ENCODE results near the gene SLC9A3. TPM values are rescaled to one million over a fixed set of nuclear protein-coding genes. Genes with fewer than 3 reads are reported as not detected.

Gene SLC9A3
- total and polyA plus RNA-seq, 2 experiments from 2014 or later = 1.2 to 1.7 TPM

DNA sequence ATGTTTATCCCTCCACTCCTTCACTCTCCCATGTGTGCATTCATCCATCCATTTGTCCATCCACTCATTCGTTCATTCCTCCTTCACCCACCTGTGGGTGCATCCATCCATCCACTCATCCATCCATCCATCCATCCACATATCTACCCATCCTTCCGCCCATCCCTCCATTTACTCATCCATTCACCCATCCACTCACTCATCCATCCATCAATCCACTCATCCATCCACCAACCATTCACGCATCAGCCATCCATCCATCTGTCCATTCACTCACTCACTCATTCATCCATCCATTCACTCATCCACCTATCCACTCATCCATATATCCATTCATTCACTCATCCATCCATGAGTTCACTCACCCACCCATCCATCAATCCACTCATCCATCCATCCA lies 7.3 kb downstream of the SLC9A3 start:
- Histone ChIP-seq H3K27me3 (replicated peaks; ENCODE audit: insufficient read depth) (peaks cover 36% of the 10 kb centered on the region), H3F3A (ENCODE audit: insufficient read depth) (no peaks in the 10 kb centered on the region), H3K79me2 (ENCODE audit: insufficient read depth) (no peaks in the 10 kb centered on the region), H3K4me3 (no peak overlapping the region), H3K27ac (no peak overlapping the region), H3K9me3 (ENCODE audit: low read depth) (no peaks in the 10 kb centered on the region), H3K4me1 (ENCODE audit: insufficient read depth) (no peaks in the 10 kb centered on the region), H3K4me2 (ENCODE audit: unreplicated experiment) (no peak overlapping the region), H3K9me2 (ENCODE audit: insufficient read depth) (no peaks in the 10 kb centered on the region), H4K20me1 (ENCODE audit: insufficient read depth) (no peaks in the 10 kb centered on the region), H3K9ac (no peak overlapping the region), H2AFZ (no peak overlapping the region), H3K36me3 (ENCODE audit: low read depth) (no peaks in the 10 kb centered on the region)
- TF ChIP-seq EZH2phosphoT487 (IDR thresholded peaks at IDR 0.05; ENCODE audit: insufficient read depth, low read depth) (no peak), EZH2 (IDR thresholded peaks at IDR 0.05; ENCODE audit: insufficient read depth, poor library complexity, severe bottlenecking) (no peak)
- 54 to 57% methylated on average over 3 of the region's 3 CpGs for WGBS, 2 experiments (ENCODE audit: low coverage in 1 of 2, low lambda C conversion rate in 2 of 2, missing lambda C conversion rate in 2 of 2)
- DNase-seq = no peak
- in situ Hi-C loops (cut with MboI) = no loop called here

DNA sequence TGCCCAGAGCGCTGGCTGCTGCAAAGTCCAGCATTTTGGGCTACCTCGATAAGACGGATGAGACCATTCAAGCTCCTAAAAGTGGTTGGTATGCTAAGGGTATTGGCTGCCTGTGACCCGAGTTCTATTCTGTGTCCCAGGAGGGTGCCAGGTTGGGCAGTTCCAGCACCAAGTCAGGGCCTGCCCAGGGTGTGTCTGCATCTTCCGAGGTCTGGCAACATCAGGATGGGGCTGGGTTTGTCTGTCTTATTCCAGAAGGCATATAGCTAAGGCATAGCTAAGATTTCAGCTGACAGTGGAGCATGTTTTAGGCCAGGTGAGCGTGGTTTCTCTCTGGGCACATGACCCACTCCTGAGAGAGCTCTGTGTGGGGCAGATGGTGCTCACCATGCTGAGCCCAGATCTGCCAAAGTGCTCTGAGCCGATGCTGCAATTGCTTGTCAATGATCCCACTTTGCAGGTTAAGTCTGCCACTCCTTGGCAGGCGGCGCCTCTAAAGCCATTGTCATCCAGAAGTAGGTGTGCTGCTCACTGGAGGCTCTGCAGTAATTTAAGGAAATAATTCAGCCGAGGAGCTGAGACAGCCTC lies 7.8 kb downstream of the SLC9A3 start:
- no peaks in the 10 kb centered on the region for H3K9me2 ChIP-seq (ENCODE audit: insufficient read depth)
- H3K27ac ChIP-seq = no peak overlapping the region
- H3K9me3 ChIP-seq (ENCODE audit: low read depth) = no peaks in the 10 kb centered on the region
- no peaks in the 10 kb centered on the region for H3F3A ChIP-seq (ENCODE audit: insufficient read depth)
- H3K9ac ChIP-seq = no peak overlapping the region
- no peak overlapping the region for H3K4me2 ChIP-seq (ENCODE audit: unreplicated experiment)
- no peak for TF ChIP-seq EZH2phosphoT487 (IDR thresholded peaks at IDR 0.05; ENCODE audit: insufficient read depth, low read depth)
- H3K4me3 ChIP-seq = no peak overlapping the region
- 51% methylated on average over 10 of the region's 10 CpGs for WGBS, 2 experiments (ENCODE audit: low coverage in 1 of 2, low lambda C conversion rate in 2 of 2, missing lambda C conversion rate in 2 of 2)
- no peaks in the 10 kb centered on the region for H3K36me3 ChIP-seq (ENCODE audit: low read depth)
- no peak overlapping the region for H2AFZ ChIP-seq
- no peaks in the 10 kb centered on the region for H3K79me2 ChIP-seq (ENCODE audit: insufficient read depth)
- no peaks in the 10 kb centered on the region for H4K20me1 ChIP-seq (ENCODE audit: insufficient read depth)
- no peaks in the 10 kb centered on the region for H3K4me1 ChIP-seq (ENCODE audit: insufficient read depth)
- in situ Hi-C loops (cut with MboI) = no loop called here
- DNase-seq = no peak
- peaks cover 31% of the 10 kb centered on the region for H3K27me3 ChIP-seq (replicated peaks; ENCODE audit: insufficient read depth)

DNA sequence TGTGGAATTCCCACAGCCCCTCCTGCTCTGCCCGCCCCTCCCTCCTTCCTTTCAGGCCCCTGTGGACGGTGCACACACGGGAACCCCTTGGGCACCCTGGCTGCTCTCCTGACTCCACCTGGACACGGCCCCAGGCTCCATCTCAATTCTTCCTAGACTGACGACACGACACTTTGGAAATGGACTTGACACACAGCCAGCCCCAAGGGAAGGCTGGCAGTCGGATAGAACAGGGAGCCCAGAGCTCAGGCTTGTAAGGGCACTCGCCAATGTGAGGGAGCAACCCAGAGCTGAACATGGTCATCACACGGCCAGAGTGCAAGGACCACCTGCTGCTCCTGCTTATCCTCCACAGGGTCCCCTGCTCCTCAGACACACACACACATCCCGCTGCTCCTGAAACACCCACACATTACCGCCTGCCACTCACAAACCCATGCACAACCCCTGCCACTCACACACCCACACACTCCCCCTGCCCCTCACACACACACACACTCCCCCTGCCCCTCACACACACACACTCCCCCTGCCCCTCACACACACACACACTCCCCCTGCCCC lies 8.9 kb downstream of the SLC9A3 start:
- DNase-seq = no peak
- Histone ChIP-seq H4K20me1 (ENCODE audit: insufficient read depth) (no peaks in the 10 kb centered on the region), H3K9me2 (ENCODE audit: insufficient read depth) (no peaks in the 10 kb centered on the region), H3K27ac (no peak overlapping the region), H3K4me1 (ENCODE audit: insufficient read depth) (no peaks in the 10 kb centered on the region), H3K4me2 (ENCODE audit: unreplicated experiment) (no peak overlapping the region), H3K27me3 (replicated peaks; ENCODE audit: insufficient read depth) (peaks cover 26% of the 10 kb centered on the region), H2AFZ (no peak overlapping the region), H3K4me3 (no peak overlapping the region), H3F3A (ENCODE audit: insufficient read depth) (no peaks in the 10 kb centered on the region), H3K36me3 (ENCODE audit: low read depth) (no peaks in the 10 kb centered on the region), H3K79me2 (ENCODE audit: insufficient read depth) (no peaks in the 10 kb centered on the region), H3K9me3 (ENCODE audit: low read depth) (no peaks in the 10 kb centered on the region), H3K9ac (no peak overlapping the region)
- 12 to 17% methylated on average over 8 to 11 of the region's 11 CpGs for WGBS, 2 experiments (ENCODE audit: low coverage in 1 of 2, low lambda C conversion rate in 2 of 2, missing lambda C conversion rate in 2 of 2)
- in situ Hi-C loops (cut with MboI) = no loop called here
- no peak for TF ChIP-seq EZH2 (IDR thresholded peaks at IDR 0.05; ENCODE audit: insufficient read depth, poor library complexity, severe bottlenecking)
- TF ChIP-seq EZH2phosphoT487 (IDR thresholded peaks at IDR 0.05; ENCODE audit: insufficient read depth, low read depth) = no peak

DNA sequence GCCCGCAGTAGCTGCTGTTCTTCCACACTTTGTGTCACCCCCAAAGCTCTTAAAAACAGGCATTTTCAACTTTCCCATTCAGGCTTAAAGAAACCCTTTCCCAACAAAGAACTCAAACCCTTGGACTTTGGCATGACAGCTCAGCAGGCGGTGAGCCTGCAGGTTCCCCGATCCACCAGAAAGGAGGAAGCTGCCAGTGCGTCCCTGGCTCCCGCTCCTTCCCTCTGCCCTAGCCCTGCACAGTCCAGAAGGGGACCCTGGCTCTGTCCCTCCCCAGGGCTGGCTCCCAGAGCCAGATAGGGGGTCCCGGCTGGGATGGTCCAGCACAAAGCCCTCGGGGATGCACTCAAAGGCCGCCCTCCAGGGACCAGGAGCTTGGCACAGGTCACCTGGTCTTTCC lies 9.6 kb downstream of the SLC9A3 start:
- in situ Hi-C loops (cut with MboI) = no loop called here
- peaks cover 26% of the 10 kb centered on the region for H3K27me3 ChIP-seq (replicated peaks; ENCODE audit: insufficient read depth)

More for the DNA sequence above, 9.6 kb downstream of the SLC9A3 start:
- DNase-seq = no peak
- Histone ChIP-seq H3K4me1 (ENCODE audit: insufficient read depth) (no peaks in the 10 kb centered on the region), H3K79me2 (ENCODE audit: insufficient read depth) (no peaks in the 10 kb centered on the region), H3K9me2 (ENCODE audit: insufficient read depth) (no peaks in the 10 kb centered on the region), H3K4me3 (no peak overlapping the region), H4K20me1 (ENCODE audit: insufficient read depth) (no peaks in the 10 kb centered on the region), H3K9ac (no peak overlapping the region), H3K9me3 (ENCODE audit: low read depth) (no peaks in the 10 kb centered on the region), H2AFZ (no peak overlapping the region), H3K4me2 (ENCODE audit: unreplicated experiment) (no peak overlapping the region), H3K27ac (no peak overlapping the region), H3K36me3 (ENCODE audit: low read depth) (no peaks in the 10 kb centered on the region), H3F3A (ENCODE audit: insufficient read depth) (no peaks in the 10 kb centered on the region)
- 30 to 34% methylated on average over 8 of the region's 8 CpGs for WGBS, 2 experiments (ENCODE audit: low coverage in 1 of 2, low lambda C conversion rate in 2 of 2, missing lambda C conversion rate in 2 of 2)
- TF ChIP-seq EZH2phosphoT487 (IDR thresholded peaks at IDR 0.05; ENCODE audit: insufficient read depth, low read depth) = no peak
- TF ChIP-seq EZH2 (IDR thresholded peaks at IDR 0.05; ENCODE audit: insufficient read depth, poor library complexity, severe bottlenecking) = no peak

Measured in GM23248 (cell line).